ENCODE measurements around the gene DENND2D.

GRCh38 chr1:111193712-111194480 lies 6.5 kb downstream of the DENND2D start:
- TF ChIP-seq EP300 (conservative IDR thresholded peaks at IDR 0.05; ENCODE audit: poor library complexity, severe bottlenecking) (no peak), CTCF (IDR thresholded peaks at IDR 0.05; ENCODE audit: poor library complexity, severe bottlenecking) (no peak)

Data from neural cell (in vitro differentiated cells).